K562 (cell line): Measurements from ENCODE around the gene C3. TPM values are rescaled to one million over a fixed set of nuclear protein-coding genes. Genes with fewer than 3 reads are reported as not detected.

Experiments
- ATAC-seq: fragments of 200-7000 bp; cut with Tn5 transposase; 3 replicates; pipeline ENCODE4 v1.9.1; 2020; ENCODE audit warnings: moderate library complexity
- BruUV-seq: library from RNA; stranded (reverse); fragments of 400-500 nt; replicated peaks from 2 replicates; lab custom pipeline; 2021; lab: Mats Ljungman, UMichigan
- CTCF ChIA-PET: fragments of 300-600 bp; formaldehyde crosslinking; extraction: SDS; loops from one replicate; lab custom pipeline; 2021; ENCODE audit warnings: low intra/inter-chr PET ratio; lab: Yijun Ruan, JAX
- POLR2A ChIA-PET: fragments of 300-600, 350-650 bp; sonication (Branson Sonifier 250); formaldehyde crosslinking; extraction: SDS; loops from one replicate; lab custom pipeline; 2021; ENCODE audit warnings: antibody characterized with exemption, inconsistent platforms; lab: Yijun Ruan, JAX
- DNase-seq, 4 experiments: peaks; one replicate each; pipeline versions ENCODE4 v3.0.0 to v3.0.0-alpha.2; 2011 to 2018; ENCODE audit warnings: low spot score in 3 of 4, mixed read lengths in 3 of 4; ENCODE audit errors: extremely low read depth in 1 of 4
- FAIRE-seq: peaks from 2 replicates; lab custom pipeline; 2011; peaks lifted over from hg19 to GRCh38; lab: Jason Lieb, UNC
- H2AFZ ChIP-seq: 2 replicates; pipeline ENCODE4 v1.6.0; 2011; ENCODE audit warnings: low read depth, low read length, control low read depth, inconsistent platforms
- H3K27ac ChIP-seq: fragments of 200-600 bp; 3 replicates; pipeline ENCODE4 v1.8.0; 2011; ENCODE audit warnings: low read depth, mild to moderate bottlenecking, control low read depth, inconsistent platforms, low read length, moderate library complexity, mixed read lengths; ENCODE audit errors: extremely low read depth
- H3K27me3 ChIP-seq, 2 experiments: fragments of 300-600 bp in 1 of 2; 2 replicates in 1 of 2; 3 replicates in 1 of 2; pipeline versions ENCODE4 v1.6.0 to v1.8.0; 2011; ENCODE audit warnings: inconsistent platforms in 2 of 2, low read length in 2 of 2, mild to moderate bottlenecking in 1 of 2, mixed read lengths in 1 of 2, moderate library complexity in 1 of 2; ENCODE audit not compliant: control insufficient read depth in 2 of 2, insufficient read depth in 2 of 2
- H3K36me3 ChIP-seq: fragments of 300-600 bp; 3 replicates; pipeline ENCODE4 v1.8.0; 2011; ENCODE audit warnings: mild to moderate bottlenecking, low read length, inconsistent platforms; ENCODE audit not compliant: control insufficient read depth, insufficient read depth
- H3K4me1 ChIP-seq, 2 experiments: fragments of 200-600 bp in 1 of 2; replicated peaks in 1 of 2; 2 replicates in 1 of 2; 3 replicates in 1 of 2; pipeline versions ENCODE4 v1.5.1 to v1.8.0; 2011; ENCODE audit warnings: inconsistent platforms in 2 of 2, low read length in 2 of 2, mild to moderate bottlenecking in 1 of 2, mixed read lengths in 1 of 2, moderate library complexity in 1 of 2; ENCODE audit not compliant: control insufficient read depth in 2 of 2, insufficient read depth in 2 of 2
- H3K4me2 ChIP-seq: 2 replicates; pipeline ENCODE4 v1.6.1; 2011; ENCODE audit warnings: low read length, control low read depth, inconsistent platforms, mixed read lengths; ENCODE audit not compliant: insufficient read depth
- H3K4me3 ChIP-seq: fragments of 200-600 bp; sonication (generic), shearing (Covaris generic); 2 replicates; pipeline ENCODE4 v1.5.1; 2016; ENCODE audit warnings: control low read depth, inconsistent platforms
- H3K79me2 ChIP-seq: fragments of 200-600 bp; 3 replicates; pipeline ENCODE4 v1.8.0; 2011; ENCODE audit warnings: low read length, inconsistent platforms; ENCODE audit not compliant: control insufficient read depth, insufficient read depth
- H3K9ac ChIP-seq, 2 experiments: 2 replicates each; pipeline versions ENCODE4 v1.6.0 to v1.6.1; 2011; ENCODE audit warnings: low read depth in 2 of 2, low read length in 2 of 2, control low read depth in 1 of 2, inconsistent platforms in 1 of 2, mild to moderate bottlenecking in 1 of 2, mixed read lengths in 1 of 2; ENCODE audit not compliant: insufficient read depth in 1 of 2
- H3K9me1 ChIP-seq: one replicate; pipeline ENCODE4 v1.6.0; 2011; ENCODE audit warnings: inconsistent platforms, mild to moderate bottlenecking, low read length, moderate library complexity; ENCODE audit not compliant: control insufficient read depth, insufficient read depth
- H3K9me3 ChIP-seq: replicated peaks from 2 replicates; pipeline ENCODE4 v1.5.1; 2011; ENCODE audit warnings: low read depth, low read length, inconsistent platforms; ENCODE audit not compliant: control insufficient read depth, insufficient read depth
- H4K20me1 ChIP-seq: replicated peaks from 2 replicates; pipeline ENCODE4 v1.6.1; 2011; ENCODE audit warnings: low read length, inconsistent platforms, mixed read lengths; ENCODE audit not compliant: control insufficient read depth, insufficient read depth
- CREM ChIP-seq: IDR thresholded peaks from 2 replicates; pipeline ENCODE4 v1.6.1; 2014; ENCODE audit warnings: antibody characterized with exemption, low read depth
- DMBX1 ChIP-seq: fragments of 250-450 bp; sonication (Bioruptor Pico); IDR thresholded peaks from 2 replicates; pipeline ENCODE4 v1.8.0; 2022; ENCODE audit warnings: inconsistent platforms, mild to moderate bottlenecking, moderate library complexity, borderline replicate concordance
- EGR1 ChIP-seq: fragments of 450-650 bp; conservative IDR thresholded peaks from 2 replicates; pipeline ENCODE4 v1.6.1; 2017; ENCODE audit warnings: mild to moderate bottlenecking
- TBP ChIP-seq: optimal IDR thresholded peaks from 2 replicates; pipeline ENCODE3; 2011; ENCODE audit warnings: low read depth, low read length, improper control_type of control experiment
- TFAP4 ChIP-seq: sonication (generic); formaldehyde crosslinking; IDR thresholded peaks from 2 replicates; pipeline ENCODE4 v1.8.0; 2022; ENCODE audit warnings: missing genetic modification reagents, mild to moderate bottlenecking, moderate library complexity, borderline replicate concordance
- ZNF512 ChIP-seq: IDR thresholded peaks from 2 replicates; pipeline ENCODE4 v1.6.1; 2016; ENCODE audit warnings: missing genetic modification characterization, missing compliant biosample characterization
- WGBS: fragments of 100-300 bp; shearing (Covaris generic); methylation state at CpG from one replicate; pipeline ENCODE4 v1.1.6; 2016; ENCODE audit warnings: low coverage, mixed read lengths; ENCODE audit not compliant: insufficient coverage; ENCODE audit errors: missing lambda C conversion rate; 5-methylcytosine and 5-hydroxymethylcytosine counted together
- in situ Hi-C: fragments of 300-500 bp; cut with MboI; formaldehyde crosslinking; loops from 4 replicates; pipeline ENCODE4 v1.15.0; 2018; ENCODE audit warnings: inconsistent platforms, mixed read lengths
- intact Hi-C: fragments of 100-400 bp; cut with micrococcal nuclease; formaldehyde crosslinking; loops from 2 replicates; pipeline ENCODE4 v1.14.2; 2022
- polyA plus RNA-seq, 8 experiments: library from polyadenylated mRNA; depleted of rRNA in 4 of 8; stranded (reverse) in 5 of 8; unstranded in 3 of 8; fragments of >200 nt; fragmentation: Nextera tagmentation in 2 of 8; fragmentation: Illumina TruSeq in 1 of 8; extraction: Ambion mirVana in 2 of 8; extraction: Trizol in 1 of 8; gene quantifications; 2 replicates each; pipeline versions ENCODE4 v1.2.1 to v1.2.3, GENCODE V29; 2011 to 2014; ENCODE audit warnings: inconsistent platforms in 1 of 8, missing spikeins in 1 of 8
- total RNA-seq, 7 experiments: library from RNA; depleted of rRNA in 6 of 7; stranded (reverse); fragments of >200 nt in 6 of 7; fragmentation: Illumina TruSeq in 2 of 7; extraction: Trizol in 2 of 7; gene quantifications; 2 replicates each; pipeline versions ENCODE4 v1.2.1 to v1.2.3, GENCODE V29; 2011 to 2021; ENCODE audit warnings: low replicate concordance in 1 of 7
- TF ChIP-seq, protein P1 (sequence below), 2 experiments: fragments of 450-650 bp; formaldehyde crosslinking in 1 of 2; IDR thresholded peaks; 2 replicates each; pipeline versions ENCODE4 v1.4.0 to v1.6.1; 2014 to 2020; ENCODE audit warnings: mild to moderate bottlenecking in 2 of 2, borderline replicate concordance in 1 of 2, low read depth in 1 of 2

C3 gene
- total and polyA plus RNA-seq, 9 of the 15 experiments (the other 6 are each of a cell fraction or from before 2014, with no cell fraction given) = 0.59 to 10.6 (median 2.2) TPM

DNA sequence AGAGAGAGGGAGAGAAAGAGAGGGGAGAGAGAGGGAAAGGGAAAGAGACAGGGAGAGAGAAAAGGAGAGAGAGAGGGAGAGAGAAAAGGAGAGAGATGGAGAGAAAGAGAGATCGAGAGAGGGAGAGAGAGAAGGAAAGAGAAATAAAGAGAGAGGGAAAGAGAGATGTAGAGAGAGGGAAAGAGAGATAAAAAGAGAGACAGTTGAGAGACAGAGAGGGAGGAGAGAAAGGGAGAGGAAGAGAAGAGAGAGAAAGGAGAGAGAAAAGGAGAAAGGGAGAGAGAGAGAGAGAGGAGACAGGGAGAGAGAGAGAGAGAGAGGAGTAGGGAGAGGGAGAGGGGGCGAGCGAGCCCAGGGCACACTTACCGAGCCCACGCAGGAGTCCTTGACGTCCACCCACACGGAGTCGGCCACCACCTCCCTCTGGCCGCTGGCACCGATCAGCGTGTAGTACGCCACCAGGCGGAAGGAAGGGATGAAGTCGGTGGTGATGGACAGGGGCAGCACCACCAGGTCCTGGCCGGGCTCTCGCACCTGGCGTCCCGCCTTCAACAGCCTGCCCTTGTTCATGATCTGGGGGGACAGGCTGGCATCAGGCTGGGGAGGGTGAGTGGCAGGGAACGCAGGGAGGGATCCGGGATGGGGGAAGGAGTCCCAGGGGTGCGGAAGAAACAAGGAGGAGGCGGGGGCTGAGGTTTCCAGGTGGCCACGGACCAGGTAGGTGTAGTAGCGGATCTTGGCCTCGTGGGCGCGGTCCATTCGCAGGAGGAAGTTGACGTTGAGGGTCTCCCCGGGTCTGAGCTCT, 10.0 kb downstream of the C3 start:
- intact Hi-C loops = no loop called here
- no peak for FAIRE-seq
- TF ChIP-seq TBP = no peak
- TF ChIP-seq, protein P1, sequence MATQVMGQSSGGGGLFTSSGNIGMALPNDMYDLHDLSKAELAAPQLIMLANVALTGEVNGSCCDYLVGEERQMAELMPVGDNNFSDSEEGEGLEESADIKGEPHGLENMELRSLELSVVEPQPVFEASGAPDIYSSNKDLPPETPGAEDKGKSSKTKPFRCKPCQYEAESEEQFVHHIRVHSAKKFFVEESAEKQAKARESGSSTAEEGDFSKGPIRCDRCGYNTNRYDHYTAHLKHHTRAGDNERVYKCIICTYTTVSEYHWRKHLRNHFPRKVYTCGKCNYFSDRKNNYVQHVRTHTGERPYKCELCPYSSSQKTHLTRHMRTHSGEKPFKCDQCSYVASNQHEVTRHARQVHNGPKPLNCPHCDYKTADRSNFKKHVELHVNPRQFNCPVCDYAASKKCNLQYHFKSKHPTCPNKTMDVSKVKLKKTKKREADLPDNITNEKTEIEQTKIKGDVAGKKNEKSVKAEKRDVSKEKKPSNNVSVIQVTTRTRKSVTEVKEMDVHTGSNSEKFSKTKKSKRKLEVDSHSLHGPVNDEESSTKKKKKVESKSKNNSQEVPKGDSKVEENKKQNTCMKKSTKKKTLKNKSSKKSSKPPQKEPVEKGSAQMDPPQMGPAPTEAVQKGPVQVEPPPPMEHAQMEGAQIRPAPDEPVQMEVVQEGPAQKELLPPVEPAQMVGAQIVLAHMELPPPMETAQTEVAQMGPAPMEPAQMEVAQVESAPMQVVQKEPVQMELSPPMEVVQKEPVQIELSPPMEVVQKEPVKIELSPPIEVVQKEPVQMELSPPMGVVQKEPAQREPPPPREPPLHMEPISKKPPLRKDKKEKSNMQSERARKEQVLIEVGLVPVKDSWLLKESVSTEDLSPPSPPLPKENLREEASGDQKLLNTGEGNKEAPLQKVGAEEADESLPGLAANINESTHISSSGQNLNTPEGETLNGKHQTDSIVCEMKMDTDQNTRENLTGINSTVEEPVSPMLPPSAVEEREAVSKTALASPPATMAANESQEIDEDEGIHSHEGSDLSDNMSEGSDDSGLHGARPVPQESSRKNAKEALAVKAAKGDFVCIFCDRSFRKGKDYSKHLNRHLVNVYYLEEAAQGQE (IDR thresholded peaks at IDR 0.05; ENCODE audit: borderline replicate concordance) = peak; percentile 45
- TF ChIP-seq, protein P1 (CRISPR knock-in tag; IDR thresholded peaks at IDR 0.05; ENCODE audit: low read depth) = no peak
- peak; percentile 98 for TF ChIP-seq ZNF512 (tag)
- peak; percentile 39; the same call in 1 of the 2 replicates for TF ChIP-seq TFAP4 (CRISPR knock-in tag)
- no peak for TF ChIP-seq DMBX1
- TF ChIP-seq CREM = 0 out of 2 replicates have a peak, but pooled peaks have one; percentile 18
- TF ChIP-seq EGR1 = peak; percentile 75

More for the DNA sequence above, 10.0 kb downstream of the C3 start:
- Histone ChIP-seq H3K79me2 (no peaks in the 10 kb centered on the region), H3K9me1 (no peaks in the 10 kb centered on the region), H3K27ac (no peak overlapping the region), H3K36me3 (no peaks in the 10 kb centered on the region), H3K4me1 (peaks cover 0 to 23% of the 10 kb centered on the region in 2 experiments; a peak in 2 of 5 replicates), H3K4me2 (no peak overlapping the region), H3K27me3 (peaks cover 7 to 32% of the 10 kb centered on the region in 2 experiments; a peak in 4 of 5 replicates), H3K9ac (no peak overlapping the region; a peak in 1 of 4 replicates), H3K9me3 (no peaks in the 10 kb centered on the region), H4K20me1 (0 out of 2 replicates have a peak, but pooled peaks cover 5% of the 10 kb centered on the region), H3K4me3 (no peak overlapping the region), H2AFZ (no peak overlapping the region)
- DNase-seq (peak in 3 of 4 experiments; percentile 35 to 44 (median 40)), ATAC-seq (peak; percentile 78)
- in situ Hi-C loops = no loop called here
- CTCF ChIA-PET = no interaction called here
- POLR2A ChIA-PET = interaction anchor here (0.6 kb wide), 2 partner anchors 9 to 154 kb away, joined by 3 read pairs; no protein-coding TSS in a partner anchor
- BruUV-seq = no TSS peak
- 7% methylated on average over 23 of the region's 30 CpGs for WGBS
